Forelimb muscle (tissue), 1 donor: ENCODE measurements around the gene FBXO34. TPM values are rescaled to one million over a fixed set of nuclear protein-coding genes. Genes with fewer than 3 reads are reported as not detected.

Experiments
- DNase-seq: peaks from one replicate; pipeline ENCODE4 v3.0.0-alpha.2; 2013; ENCODE audit warnings: low read depth
- polyA plus RNA-seq: library from polyadenylated mRNA; unstranded; fragments of 120-200 nt; gene quantifications from one replicate; pipeline ENCODE4 v1.2.1, GENCODE V29; 2013; ENCODE audit not compliant: insufficient read length

Gene FBXO34
- polyA plus RNA-seq, 1 donor, result 15.8 TPM

DNA sequence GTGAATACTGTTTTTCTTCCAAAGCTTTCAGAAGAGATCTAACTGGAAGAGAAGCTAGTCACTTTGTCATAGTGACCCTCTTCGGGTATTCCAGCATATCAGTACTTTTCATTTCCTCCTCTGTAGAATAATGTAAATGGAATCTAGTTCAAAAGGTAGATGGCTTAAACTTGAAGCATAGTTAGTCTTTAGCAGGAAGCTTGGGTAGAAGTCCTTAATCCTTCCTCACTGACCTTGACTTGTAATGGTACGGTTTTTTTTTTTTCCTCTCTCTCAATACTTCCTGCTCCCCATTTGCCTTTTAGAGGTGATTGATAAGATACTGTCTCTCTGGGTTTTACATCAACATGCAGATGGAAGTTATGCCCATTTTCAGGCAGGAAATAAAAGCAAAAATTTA lies 1.7 kb downstream of the FBXO34 start:
- no peak for DNase-seq

DNA sequence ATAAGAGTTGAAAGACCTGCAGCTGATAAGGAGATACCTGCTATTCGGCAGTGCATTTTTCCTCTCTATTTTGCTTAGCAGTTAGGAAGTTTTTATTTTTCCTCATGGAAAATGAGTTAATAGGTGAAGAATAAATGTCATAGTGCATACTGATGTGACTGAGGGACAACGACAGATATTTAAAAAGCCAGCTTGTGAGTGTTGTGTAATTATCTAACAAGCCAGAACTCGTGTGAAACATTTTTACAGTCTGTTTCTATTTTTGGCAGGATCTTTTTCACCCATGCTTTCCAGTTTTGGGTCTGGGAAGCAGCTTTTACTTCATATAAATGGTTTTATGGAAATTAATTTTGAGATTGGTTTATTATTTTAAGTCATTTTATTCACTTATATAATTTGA lies 2.9 kb downstream of the FBXO34 start:
- DNase-seq, result no peak

DNA sequence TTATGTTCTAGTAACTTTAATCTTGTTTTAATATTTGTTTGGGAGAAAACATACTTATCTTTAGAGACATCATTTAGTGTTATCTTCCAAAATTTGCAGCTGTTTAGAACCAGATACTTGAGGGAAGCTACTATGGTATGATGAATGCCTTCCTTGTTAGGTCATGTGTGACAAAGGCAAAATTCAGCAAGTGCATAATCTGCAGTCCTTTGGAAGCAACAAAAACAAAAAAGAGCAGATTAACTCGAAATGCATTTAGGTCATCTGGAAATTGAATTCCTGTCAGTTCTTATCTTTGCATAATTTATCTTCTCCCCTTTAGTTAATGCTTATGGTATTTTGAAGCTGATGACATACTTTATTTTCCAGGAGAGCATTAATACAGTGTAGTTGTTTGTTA lies 3.5 kb downstream of the FBXO34 start:
- DNase-seq, result no peak

DNA sequence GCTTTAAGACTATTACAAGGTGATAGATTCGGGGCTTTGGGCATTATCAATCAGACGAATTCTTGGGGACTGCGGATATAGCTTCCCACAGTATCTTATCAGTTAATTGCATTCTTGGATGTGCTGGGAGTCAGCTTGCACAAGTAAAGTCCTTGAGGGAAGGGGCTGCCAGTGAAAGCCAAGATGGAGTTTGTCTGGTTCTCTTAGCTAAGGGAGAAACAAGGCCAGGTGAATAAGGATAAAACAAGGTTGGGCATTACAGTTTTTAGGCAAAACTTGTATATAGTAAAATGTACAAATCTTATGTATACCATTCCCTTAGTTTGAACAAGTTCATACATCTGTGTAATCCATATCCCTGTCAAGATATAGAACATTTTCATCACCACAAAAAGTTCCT lies 5.5 kb downstream of the FBXO34 start:
- no peak for DNase-seq

DNA sequence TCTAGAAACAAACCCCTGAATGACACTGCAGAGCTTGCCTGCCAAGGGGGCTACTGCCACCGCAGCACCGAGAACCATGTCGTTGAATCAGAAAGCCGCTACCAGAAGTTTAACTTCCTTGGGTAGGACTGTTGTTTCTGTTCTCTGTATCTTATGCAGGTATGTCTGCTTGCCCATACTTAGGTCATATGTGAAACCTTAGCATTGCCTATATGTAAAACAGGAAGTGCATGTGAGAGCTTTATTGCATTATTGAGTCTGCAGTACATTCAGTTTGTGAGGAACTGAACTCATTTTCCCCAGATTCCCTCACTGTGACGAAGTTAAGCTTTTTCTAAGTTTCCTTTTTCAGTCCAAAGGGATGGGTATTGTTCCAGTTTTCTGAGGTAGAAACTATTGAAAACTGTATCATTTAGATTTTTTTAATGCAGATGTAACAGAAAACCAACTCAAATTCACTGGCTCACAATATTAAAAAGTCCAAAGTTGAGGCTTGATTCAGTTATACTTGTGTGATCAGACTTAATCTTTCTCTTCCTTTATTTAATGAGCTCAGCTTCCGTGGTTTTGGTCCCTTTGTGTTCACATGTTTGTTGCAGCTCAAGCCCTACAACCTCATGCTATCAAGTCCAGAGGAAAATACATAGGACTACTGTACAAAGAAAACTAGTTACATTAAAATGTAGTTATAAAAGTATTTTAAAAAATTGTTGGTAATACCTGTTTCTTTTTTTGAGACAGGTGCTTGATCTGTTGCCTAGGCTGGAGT lies 6.9 kb downstream of the FBXO34 start:
- DNase-seq, result no peak

DNA sequence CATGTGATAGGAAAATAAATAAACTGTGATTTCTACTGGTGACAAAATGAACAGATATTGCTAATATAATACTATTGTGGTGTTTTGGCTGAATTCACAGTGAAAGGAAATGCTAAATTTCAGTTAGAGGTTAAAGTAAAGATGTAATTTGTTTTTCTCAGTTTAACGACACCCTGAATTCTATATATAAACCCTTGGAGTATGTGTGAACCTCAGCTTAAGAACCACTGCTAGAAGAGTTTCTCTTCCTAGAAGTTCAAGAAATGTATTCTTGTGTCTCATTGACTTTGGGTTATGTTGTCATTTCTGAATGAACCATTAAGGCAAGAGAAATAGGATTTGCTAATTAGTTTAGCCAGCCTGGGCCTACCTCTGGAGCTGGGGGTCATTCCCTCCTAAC lies 8.2 kb downstream of the FBXO34 start:
- no peak for DNase-seq

DNA sequence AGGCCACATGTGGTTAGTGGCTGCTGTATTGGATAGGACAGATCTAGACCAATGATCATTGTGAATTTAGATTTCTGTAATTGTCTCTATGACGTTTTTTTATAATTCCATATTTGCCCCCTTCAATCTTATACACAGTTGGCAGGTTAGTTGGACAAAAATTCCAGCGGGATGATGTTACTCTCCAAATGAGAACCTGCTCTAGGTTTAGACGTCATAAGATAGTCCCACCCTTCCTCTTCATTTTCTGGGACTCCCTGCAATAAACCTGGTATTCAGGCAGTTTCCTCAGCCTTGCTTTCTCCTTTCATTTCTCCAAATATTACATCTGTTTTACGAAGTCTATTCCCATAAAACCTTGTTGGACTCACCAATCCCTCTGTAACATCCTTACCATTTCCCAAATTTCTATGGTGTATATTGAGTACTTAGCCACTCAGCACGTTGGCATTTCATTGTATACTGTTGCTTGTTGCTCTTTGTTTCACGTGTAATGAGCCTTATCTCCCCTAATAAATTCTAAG lies 10.2 kb downstream of the FBXO34 start:
- DNase-seq, result no peak

DNA sequence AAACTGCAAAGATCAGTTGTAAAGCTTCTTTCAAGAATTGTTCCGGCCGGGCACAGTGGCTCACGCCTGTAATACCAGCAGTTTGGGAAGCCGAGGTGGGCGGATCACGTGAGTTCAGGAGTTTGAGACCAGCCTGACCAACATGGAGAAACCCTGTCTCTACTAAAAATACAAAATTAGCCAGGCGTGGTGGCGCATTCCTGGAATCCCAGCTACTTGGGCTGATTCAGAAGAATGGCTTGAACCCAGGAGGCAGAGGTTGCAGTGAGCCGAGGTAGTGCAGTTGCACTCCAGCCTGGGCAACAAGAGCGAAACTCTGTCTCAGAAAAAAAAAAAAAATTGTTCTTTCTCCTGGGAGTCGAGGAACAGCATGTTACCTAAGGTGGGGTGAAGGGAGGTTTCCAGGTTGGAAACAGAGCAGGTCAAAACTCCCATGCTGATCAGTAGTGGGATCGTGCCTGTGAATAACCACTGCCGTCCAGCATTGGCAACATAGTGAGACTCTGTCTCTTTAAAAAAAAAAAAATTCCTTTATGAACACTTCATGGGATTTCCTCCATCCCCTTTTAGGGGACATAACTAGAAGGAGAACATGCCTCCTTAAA lies 13.9 kb downstream of the FBXO34 start:
- DNase-seq, result no peak

DNA sequence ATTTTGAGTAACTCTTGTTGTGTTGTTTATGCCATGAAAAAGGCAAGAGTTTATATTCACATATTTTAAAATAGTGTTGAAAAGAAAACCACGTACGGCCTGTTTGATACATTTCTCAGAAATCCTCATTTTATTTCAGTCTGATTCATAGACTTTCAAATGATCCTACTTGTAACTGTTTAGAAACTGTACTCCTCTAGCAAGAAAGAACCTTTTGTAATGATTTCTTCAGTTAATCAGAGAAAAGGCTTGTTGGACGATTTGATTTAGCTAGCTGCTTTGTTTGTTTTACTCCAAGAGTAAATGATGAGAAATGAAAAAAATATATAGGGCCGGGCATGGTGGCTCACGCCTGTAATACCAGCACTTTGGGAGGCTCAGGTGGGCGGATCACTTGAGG lies 17.2 kb downstream of the FBXO34 start:
- no peak for DNase-seq

DNA sequence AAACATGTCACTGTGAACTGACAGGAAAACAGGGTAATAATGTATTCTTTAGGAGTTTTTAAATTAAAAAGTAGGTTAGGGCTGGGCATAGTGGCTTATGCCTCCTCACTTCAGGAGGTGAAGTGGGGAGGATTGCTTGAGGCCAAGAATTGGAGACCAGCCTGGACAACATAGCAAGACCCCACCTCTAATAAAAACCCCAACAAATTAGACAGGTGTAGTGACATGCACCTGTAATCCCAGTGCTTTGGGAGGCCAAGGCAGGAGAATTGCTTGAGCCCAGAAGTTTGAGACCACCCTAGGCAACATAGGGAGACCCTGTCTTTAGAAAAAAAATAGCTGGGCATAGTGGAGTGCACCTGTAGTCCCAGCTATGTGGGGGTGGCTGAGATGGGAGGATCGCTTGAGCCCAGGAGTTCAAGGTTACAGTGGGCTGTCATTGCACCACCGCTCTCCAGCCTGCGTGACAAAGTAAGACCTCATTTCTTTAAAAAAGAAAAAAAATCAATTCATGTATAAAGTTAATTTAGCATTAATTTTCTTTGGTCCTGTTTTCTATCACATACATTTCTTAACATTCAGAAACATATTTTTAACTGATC lies 20.4 kb downstream of the FBXO34 start:
- no peak for DNase-seq

DNA sequence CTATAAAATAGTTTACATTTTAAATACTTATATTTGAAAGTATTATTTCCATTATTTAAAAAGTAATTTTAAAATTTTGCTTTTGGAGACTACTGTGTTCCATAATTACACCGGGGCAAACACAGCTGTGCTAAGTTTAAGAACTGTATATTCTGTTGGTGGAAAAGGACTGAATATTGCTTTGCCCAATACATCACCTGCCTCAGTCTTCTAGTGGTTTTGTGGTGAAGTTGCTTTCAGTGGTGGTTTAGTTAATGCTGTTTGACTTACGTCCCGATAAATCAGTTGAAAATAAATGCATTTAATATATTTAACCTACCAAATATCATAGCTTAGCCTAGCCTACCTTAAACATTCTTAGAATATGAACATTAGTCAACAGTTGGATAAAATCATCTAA lies 23.4 kb downstream of the FBXO34 start:
- DNase-seq, result no peak

DNA sequence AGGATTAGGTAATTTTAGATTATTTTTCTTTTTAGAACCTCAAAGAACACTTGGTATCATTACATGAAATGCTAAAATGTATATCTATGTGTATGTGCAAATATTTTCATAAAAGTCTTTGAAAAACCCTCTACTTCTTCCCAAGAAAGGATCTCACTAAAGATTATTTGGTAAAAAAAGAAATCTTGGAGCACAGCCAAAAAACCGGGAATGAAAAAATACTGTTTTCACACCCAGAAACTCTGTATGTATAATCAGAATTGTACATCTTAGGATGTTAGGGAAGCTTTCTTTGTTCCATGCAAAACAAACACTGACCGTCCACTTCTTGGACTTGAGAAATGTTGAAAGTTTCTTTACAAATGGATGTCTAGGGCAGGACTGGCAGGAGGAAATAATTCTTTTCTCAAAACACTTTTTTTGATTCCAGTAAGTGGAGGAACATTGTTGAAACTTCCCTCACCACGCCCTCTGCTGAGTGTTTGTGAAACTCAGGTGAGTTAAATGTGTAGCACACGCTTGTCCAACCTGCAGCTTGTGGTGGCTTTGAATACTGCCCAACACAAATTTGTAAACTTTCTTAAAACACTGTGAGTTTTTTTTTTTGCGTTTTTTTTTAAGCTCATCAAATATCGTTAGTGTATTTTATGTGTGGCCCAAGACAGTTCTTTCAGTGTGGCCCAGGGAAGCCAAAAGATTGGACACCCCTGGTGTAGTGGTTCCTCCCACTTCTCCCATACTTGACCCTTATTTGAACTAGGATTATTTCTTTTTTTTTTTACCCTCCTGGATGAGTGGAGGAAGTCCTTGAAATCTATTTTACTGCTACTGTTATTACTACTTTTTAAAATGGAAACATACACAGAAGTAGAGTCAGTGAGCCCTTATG lies 26.6 kb downstream of the FBXO34 start:
- DNase-seq, result no peak

DNA sequence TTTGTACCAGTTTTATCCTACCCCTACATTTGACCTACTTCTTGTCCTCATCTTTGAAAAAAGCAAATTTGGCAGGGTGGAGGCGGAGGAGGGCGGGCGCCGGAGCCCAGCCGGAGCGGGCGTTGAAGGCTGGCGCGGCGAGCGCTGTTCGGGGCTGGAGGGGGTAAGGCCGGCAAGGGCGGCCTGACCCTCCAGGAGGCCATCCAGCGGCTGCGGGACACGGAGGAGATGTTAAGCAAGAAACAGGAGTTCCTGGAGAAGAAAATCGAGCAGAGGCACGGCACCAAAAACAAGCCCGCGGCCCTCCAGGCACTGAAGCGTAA lies 27.2 kb downstream of the FBXO34 start:
- no peak for DNase-seq

DNA sequence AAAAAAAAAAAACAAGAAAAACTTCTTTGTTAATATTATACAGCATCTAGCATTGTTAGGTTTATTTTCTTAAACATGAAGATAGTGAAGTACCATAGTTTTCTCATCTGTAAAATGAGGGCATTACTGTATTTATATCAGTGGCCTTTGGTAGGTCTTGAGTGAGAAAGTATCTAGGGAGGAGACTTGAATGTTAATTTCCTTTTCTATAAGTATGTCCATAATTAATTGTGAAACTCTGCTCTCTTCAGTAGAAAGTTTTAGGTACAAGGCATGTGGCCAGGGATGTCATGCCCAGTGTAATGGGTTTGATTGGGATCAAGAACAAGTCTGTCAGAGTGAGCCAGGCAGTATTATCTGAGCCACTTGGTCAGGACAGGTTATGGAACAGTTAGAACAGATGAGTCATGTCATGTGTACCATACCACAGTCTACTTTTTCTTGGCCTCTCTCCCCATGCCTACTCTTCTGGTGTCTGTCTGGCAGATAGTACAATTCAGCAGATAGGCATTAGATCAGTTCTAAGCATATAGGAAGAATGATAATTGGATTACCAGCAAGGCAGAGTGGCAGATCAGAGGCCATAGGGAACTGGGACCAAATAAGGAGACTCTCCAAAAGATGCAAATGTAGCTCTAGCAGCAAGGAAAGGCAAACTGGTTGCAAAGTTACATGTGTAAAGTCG lies 30.4 kb downstream of the FBXO34 start:
- no peak for DNase-seq

DNA sequence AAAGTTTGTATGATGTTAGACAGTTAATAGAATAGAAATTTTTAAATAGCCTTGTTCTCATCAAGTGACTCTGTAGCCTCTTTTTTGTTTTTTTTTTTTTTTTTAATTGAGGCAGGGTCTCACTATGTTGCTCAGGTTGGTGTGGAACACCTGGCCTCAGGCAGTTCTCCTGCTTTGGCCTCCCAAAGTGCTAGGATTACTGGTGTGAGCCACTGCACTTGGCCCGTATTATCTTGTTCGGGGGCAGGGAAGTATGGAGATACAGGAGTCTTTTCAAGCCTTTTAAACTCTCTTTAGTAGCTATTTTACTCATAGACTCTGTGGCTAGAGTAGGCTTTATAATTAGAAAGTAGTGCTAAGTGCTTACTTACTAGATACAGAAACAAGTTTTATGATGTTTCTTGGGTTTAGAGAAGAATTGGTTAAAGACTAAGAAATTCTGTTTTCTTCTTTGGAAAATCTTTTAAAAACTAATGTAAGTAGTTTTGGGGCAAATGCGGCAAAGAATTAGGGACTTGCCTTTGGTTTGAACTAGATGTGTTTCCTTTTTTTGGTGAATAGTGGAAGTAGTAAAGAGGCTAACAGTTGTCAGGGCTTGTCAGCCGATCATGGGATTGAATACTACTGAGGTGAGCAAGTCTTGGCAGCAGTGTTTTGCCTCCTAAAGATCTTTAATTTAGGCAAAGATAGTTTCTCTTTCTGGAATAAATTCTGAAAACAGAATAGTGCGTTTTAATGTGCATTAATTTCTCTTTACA lies 31.3 kb downstream of the FBXO34 start:
- no peak for DNase-seq

DNA sequence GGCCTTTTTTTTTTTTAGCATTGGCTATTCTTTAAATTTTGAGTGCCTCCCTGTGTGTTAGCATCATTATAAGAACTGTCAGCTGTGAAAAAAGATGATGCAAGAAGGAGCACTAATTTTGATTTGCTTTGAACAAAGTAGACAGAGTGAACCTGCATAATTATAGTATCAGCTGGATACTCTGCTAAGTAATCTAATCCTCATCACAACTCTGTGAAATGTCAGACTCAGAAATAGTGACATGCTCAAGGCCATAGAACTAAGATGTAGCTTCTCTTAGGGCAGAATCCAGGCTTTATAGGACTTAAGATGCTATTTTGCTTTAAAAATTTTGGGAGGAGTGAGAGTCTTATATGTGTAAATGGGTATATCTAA lies 31.9 kb downstream of the FBXO34 start:
- no peak for DNase-seq

DNA sequence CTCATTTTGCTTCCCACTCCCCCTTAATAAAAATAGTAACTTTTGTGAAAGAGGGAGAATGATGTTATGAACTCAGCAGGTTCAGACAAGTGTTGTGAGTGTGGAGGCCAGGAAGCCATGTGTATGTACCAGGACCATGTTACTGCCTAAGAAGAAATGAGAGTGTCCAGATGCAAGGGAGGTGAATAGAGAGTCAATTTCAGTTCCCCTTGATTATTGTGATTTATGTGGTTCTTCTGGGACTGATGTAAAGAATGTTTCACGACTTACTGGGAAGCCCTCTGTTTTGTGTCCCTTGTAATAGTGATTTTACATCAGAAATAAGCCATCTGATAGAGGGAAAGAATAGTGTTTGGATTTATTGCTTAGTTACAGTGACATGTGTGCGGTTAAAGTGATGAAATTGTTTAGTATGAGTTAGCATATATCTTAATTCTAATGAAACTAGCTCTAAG lies 32.5 kb downstream of the FBXO34 start:
- DNase-seq, result no peak

DNA sequence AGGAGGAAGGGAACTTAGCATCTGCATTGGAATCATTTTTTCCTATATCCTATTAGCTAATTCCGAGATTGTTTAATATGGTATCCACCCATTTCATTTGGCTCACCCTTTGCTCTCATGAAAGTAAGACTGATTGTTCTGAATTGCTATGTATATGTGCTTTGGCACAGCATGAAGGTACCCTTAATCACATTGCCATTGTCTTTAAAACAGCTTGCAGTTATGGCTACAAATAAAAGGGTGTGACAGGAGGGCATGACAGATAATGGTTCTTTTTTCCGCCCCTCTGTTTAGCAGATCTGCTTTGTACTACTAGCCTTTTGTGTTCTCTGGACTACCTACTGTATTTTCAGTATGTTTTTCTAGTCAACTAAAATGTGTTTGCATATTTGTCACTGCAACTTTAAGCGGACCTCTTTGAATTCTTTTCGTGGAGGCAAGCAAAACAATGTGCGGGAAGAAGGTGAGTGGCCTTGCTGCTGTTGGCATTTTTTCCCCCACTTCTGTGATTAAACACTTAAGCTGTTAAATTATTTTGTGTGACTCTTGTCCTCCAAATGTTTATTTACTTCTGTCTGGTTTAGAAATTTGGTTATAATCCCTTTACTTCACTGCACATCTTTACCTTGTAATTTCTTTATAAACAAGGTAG lies 35.8 kb downstream of the FBXO34 start:
- no peak for DNase-seq

DNA sequence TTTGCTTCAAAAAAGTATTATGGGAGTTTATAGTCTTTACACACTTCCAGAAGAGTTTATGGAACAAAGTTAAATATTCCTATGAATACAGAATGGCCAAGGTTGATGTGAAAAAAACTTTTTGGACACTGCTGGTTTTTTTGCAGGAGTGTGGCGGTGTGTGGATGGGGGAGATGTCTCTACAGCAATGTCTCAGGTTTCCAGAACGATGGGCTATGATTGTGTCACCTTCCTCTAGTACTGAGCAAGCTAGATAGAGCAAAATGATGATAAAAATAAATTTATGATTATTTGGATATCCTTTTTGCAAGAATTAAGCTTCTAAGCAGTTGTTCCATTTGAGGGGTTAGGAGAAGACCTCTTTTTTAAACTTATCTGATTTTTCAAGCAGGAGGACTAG lies 37.9 kb downstream of the FBXO34 start:
- no peak for DNase-seq

DNA sequence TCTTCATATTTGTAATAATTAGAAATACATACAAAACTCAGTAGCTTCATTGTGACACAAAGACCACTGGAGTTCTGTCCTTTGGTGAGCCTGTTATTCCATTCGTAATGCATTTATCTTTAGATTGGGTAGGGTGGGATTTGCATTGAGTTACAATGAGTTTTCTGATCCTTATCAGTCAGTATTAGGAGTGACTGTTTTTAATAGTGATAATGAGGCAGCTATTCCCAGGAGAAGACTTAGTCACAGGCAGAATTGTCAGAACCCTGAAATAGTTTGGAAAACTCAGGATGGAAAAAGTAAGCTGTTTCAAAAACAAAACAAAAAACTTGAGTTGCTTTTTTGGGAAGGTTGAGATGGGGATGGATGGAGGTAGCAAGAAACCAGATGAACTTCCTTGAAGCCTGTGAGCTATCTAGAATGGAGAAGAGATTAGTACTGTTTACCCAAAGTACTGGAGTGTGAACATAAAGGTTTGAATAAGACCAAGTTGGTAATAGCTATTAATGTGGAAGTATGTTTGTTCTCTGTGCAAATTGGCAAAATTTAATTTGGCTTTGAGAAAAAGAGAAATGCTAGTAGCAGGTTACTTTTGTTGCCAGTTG lies 38.6 kb downstream of the FBXO34 start:
- DNase-seq, result no peak
